MM.1S (cell line): ENCODE results near the gene ADGRF1.

Experiments used
- CTCF ChIP-seq: fragments of 300-600 bp; sonication (generic); IDR thresholded peaks from 2 replicates; pipeline ENCODE4 v1.5.1; 2016; ENCODE audit warnings: antibody characterized with exemption, low read length, mixed read lengths
- EZH2 ChIP-seq: fragments of 300-600 bp; sonication (generic); optimal IDR thresholded peaks from 2 replicates; pipeline ENCODE3; 2017; ENCODE audit warnings: low read depth, mild to moderate bottlenecking, antibody characterized with exemption, low read length, mixed read lengths
- EZH2phosphoT487 ChIP-seq: fragments of 300-600 bp; sonication (generic); IDR thresholded peaks from 2 replicates; pipeline ENCODE4 v1.6.1; 2018; ENCODE audit warnings: antibody characterized with exemption, low read length

- TF ChIP-seq CTCF (no peak), EZH2 (no peak), EZH2phosphoT487 (no peak)
These were observed 36.6 kb downstream of the ADGRF1 start for GRCh38 chr6:47005486-47005885.
